ENCODE results near the gene PRELID3B.

DNA sequence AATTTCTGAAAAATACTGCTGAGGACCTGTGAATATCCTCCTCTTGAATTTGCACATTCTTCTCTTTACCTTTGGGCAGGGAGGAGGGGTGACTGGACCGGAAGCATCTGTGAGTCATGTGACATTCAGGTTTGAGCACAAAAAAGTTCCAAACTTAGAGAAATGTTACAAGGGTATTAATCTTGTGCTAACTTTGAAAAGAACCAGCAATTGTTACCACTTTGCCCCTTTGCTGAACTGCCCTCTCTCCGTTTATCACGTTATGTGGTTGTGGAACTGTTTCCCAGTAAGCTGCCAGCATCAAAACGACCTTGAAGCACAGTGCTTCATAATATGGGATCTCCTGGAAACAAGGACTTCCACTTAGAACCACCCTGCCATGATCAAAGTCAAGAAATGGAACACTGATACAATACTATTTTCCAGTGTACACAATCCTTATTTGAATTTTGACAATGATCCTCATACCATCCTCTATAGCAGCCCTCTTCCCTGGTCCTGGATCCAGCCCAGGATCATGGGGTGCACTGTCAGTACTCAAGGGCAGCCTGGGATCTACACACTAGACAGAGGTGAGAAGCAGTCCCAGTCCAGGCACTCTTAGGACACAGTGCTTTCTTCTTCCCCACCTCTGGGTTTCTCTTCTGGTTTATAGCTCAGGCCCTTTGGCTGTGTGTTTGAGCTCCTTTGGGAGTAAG lies 25.6 kb downstream of the PRELID3B start:
- TF ChIP-seq EP300 (IDR thresholded peaks at IDR 0.05; ENCODE audit: low read depth in 2 of 2, low read length in 2 of 2) (peak in 1 of 2 experiments; percentile 20; a peak in 1 of 4 replicates), EP300 (CRISPR knock-in tag; IDR thresholded peaks at IDR 0.05; ENCODE audit: borderline replicate concordance) (no peak), POLR2AphosphoS5 (IDR thresholded peaks at IDR 0.05; ENCODE audit: low read depth, low read length) (peak; percentile 30; the same call in 1 of the 2 replicates), CHD2 (IDR thresholded peaks at IDR 0.05; ENCODE audit: low read depth, low read length) (no peak)
- TF ChIP-seq, protein P1, sequence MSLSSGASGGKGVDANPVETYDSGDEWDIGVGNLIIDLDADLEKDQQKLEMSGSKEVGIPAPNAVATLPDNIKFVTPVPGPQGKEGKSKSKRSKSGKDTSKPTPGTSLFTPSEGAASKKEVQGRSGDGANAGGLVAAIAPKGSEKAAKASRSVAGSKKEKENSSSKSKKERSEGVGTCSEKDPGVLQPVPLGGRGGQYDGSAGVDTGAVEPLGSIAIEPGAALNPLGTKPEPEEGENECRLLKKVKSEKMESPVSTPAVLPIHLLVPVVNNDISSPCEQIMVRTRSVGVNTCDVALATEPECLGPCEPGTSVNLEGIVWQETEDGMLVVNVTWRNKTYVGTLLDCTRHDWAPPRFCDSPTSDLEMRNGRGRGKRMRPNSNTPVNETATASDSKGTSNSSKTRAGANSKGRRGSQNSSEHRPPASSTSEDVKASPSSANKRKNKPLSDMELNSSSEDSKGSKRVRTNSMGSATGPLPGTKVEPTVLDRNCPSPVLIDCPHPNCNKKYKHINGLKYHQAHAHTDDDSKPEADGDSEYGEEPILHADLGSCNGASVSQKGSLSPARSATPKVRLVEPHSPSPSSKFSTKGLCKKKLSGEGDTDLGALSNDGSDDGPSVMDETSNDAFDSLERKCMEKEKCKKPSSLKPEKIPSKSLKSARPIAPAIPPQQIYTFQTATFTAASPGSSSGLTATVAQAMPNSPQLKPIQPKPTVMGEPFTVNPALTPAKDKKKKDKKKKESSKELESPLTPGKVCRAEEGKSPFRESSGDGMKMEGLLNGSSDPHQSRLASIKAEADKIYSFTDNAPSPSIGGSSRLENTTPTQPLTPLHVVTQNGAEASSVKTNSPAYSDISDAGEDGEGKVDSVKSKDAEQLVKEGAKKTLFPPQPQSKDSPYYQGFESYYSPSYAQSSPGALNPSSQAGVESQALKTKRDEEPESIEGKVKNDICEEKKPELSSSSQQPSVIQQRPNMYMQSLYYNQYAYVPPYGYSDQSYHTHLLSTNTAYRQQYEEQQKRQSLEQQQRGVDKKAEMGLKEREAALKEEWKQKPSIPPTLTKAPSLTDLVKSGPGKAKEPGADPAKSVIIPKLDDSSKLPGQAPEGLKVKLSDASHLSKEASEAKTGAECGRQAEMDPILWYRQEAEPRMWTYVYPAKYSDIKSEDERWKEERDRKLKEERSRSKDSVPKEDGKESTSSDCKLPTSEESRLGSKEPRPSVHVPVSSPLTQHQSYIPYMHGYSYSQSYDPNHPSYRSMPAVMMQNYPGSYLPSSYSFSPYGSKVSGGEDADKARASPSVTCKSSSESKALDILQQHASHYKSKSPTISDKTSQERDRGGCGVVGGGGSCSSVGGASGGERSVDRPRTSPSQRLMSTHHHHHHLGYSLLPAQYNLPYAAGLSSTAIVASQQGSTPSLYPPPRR (CRISPR knock-in tag; IDR thresholded peaks at IDR 0.05; ENCODE audit: borderline replicate concordance) = no peak
- TF ChIP-seq, protein P2, sequence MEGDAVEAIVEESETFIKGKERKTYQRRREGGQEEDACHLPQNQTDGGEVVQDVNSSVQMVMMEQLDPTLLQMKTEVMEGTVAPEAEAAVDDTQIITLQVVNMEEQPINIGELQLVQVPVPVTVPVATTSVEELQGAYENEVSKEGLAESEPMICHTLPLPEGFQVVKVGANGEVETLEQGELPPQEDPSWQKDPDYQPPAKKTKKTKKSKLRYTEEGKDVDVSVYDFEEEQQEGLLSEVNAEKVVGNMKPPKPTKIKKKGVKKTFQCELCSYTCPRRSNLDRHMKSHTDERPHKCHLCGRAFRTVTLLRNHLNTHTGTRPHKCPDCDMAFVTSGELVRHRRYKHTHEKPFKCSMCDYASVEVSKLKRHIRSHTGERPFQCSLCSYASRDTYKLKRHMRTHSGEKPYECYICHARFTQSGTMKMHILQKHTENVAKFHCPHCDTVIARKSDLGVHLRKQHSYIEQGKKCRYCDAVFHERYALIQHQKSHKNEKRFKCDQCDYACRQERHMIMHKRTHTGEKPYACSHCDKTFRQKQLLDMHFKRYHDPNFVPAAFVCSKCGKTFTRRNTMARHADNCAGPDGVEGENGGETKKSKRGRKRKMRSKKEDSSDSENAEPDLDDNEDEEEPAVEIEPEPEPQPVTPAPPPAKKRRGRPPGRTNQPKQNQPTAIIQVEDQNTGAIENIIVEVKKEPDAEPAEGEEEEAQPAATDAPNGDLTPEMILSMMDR (CRISPR knock-in tag; IDR thresholded peaks at IDR 0.05) = no peak
- TF ChIP-seq, protein P3, sequence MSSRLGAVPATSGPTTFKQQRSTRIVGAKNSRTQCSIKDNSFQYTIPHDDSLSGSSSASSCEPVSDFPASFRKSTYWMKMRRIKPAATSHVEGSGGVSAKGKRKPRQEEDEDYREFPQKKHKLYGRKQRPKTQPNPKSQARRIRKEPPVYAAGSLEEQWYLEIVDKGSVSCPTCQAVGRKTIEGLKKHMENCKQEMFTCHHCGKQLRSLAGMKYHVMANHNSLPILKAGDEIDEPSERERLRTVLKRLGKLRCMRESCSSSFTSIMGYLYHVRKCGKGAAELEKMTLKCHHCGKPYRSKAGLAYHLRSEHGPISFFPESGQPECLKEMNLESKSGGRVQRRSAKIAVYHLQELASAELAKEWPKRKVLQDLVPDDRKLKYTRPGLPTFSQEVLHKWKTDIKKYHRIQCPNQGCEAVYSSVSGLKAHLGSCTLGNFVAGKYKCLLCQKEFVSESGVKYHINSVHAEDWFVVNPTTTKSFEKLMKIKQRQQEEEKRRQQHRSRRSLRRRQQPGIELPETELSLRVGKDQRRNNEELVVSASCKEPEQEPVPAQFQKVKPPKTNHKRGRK (CRISPR knock-in tag; IDR thresholded peaks at IDR 0.05) = no peak
- TF ChIP-seq, protein P4, sequence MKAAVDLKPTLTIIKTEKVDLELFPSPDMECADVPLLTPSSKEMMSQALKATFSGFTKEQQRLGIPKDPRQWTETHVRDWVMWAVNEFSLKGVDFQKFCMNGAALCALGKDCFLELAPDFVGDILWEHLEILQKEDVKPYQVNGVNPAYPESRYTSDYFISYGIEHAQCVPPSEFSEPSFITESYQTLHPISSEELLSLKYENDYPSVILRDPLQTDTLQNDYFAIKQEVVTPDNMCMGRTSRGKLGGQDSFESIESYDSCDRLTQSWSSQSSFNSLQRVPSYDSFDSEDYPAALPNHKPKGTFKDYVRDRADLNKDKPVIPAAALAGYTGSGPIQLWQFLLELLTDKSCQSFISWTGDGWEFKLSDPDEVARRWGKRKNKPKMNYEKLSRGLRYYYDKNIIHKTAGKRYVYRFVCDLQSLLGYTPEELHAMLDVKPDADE (CRISPR knock-in tag; IDR thresholded peaks at IDR 0.05) = no peak
- TF ChIP-seq, protein P5, sequence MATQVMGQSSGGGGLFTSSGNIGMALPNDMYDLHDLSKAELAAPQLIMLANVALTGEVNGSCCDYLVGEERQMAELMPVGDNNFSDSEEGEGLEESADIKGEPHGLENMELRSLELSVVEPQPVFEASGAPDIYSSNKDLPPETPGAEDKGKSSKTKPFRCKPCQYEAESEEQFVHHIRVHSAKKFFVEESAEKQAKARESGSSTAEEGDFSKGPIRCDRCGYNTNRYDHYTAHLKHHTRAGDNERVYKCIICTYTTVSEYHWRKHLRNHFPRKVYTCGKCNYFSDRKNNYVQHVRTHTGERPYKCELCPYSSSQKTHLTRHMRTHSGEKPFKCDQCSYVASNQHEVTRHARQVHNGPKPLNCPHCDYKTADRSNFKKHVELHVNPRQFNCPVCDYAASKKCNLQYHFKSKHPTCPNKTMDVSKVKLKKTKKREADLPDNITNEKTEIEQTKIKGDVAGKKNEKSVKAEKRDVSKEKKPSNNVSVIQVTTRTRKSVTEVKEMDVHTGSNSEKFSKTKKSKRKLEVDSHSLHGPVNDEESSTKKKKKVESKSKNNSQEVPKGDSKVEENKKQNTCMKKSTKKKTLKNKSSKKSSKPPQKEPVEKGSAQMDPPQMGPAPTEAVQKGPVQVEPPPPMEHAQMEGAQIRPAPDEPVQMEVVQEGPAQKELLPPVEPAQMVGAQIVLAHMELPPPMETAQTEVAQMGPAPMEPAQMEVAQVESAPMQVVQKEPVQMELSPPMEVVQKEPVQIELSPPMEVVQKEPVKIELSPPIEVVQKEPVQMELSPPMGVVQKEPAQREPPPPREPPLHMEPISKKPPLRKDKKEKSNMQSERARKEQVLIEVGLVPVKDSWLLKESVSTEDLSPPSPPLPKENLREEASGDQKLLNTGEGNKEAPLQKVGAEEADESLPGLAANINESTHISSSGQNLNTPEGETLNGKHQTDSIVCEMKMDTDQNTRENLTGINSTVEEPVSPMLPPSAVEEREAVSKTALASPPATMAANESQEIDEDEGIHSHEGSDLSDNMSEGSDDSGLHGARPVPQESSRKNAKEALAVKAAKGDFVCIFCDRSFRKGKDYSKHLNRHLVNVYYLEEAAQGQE (IDR thresholded peaks at IDR 0.05; ENCODE audit: borderline replicate concordance in 1 of 2, low read depth in 1 of 2, low read length in 2 of 2) = no peak

All from HepG2 (cell line).